ENCODE data around the gene PPFIA4. TPM values are rescaled to one million over a fixed set of nuclear protein-coding genes. Genes with fewer than 3 reads are reported as not detected.

PPFIA4 gene
- total and polyA plus RNA-seq, 12 donors, result 8.1 to 60.6 (median 29.9) TPM

GRCh38 chr1:203036537-203036936 lies 10.2 kb downstream of the PPFIA4 start:
- no peak for DNase-seq

GRCh38 chr1:203037509-203038190 lies 11.4 kb downstream of the PPFIA4 start:
- no peak overlapping the region for H3K4me3 ChIP-seq
- intact Hi-C loops (cut with DNase I), result loop anchor here (2.0 to 10.0 kb wide), 9 partner anchors 85 to 307 kb away; partner anchors contain the start of gene ADORA1 (in 5 of the 10)
- peaks cover 5 to 77% (median 42%) of the 10 kb centered on the region in 9 donors for H3K4me1 ChIP-seq

More at GRCh38 chr1:203036537-203036936, 10.2 kb downstream of the PPFIA4 start:
- Histone ChIP-seq H3K4me3 (no peak overlapping the region), H3K36me3 (no peaks in the 10 kb centered on the region), H3K27ac (peak overlapping the region in 5 of 10 donors; percentile 78 to 89 (median 85)), H3K4me1 (peaks cover 5 to 71% (median 40%) of the 10 kb centered on the region in 9 donors), H3K9me3 (no peaks in the 10 kb centered on the region), H3K27me3 (peaks cover 0 to 6% (median 0%) of the 10 kb centered on the region in 7 donors)
- intact Hi-C loops (cut with DNase I), result loop anchor here in 7 of 10 donors (5.0 to 10.0 kb wide), 5 partner anchors 86 to 308 kb away; partner anchors contain the start of gene ADORA1 (in 5 of the 7)
- no peak for ATAC-seq
- WGBS, 2 donors, result 31 to 38% methylated on average over 2 of the region's 2 CpGs
- TF ChIP-seq CTCF (IDR thresholded peaks at IDR 0.05), result no peak

GRCh38 chr1:203038217-203038741 lies 12.0 kb downstream of the PPFIA4 start:
- intact Hi-C loops (cut with DNase I), result loop anchor here (2.0 to 10.0 kb wide), 9 partner anchors 84 to 307 kb away; partner anchors contain the start of gene ADORA1 (in 5 of the 10)
- Histone ChIP-seq H3K4me3 (peak overlapping the region in 1 of 10 donors; percentile 6), H3K36me3 (no peaks in the 10 kb centered on the region), H3K27ac (peak overlapping the region in 9 of 10 donors; percentile 50 to 89 (median 84)), H3K9me3 (no peaks in the 10 kb centered on the region), H3K27me3 (peaks cover 0 to 6% (median 0%) of the 10 kb centered on the region in 7 donors), H3K4me1 (peaks cover 5 to 77% (median 42%) of the 10 kb centered on the region in 9 donors)
- peak in 3 of 9 donors; percentile 37 to 44 (median 42) for TF ChIP-seq CTCF (IDR thresholded peaks at IDR 0.05)
- ATAC-seq, result peak; percentile 75 to 86 (median 82)
- WGBS, 2 donors, result 18 to 25% methylated on average over 9 of the region's 9 CpGs
- peak; percentile 69 to 74 for DNase-seq

More at GRCh38 chr1:203037509-203038190, 11.4 kb downstream of the PPFIA4 start:
- Histone ChIP-seq H3K36me3 (no peaks in the 10 kb centered on the region), H3K9me3 (no peaks in the 10 kb centered on the region), H3K27ac (peak overlapping the region in 9 of 10 donors; percentile 50 to 89 (median 84)), H3K27me3 (peaks cover 0 to 6% (median 0%) of the 10 kb centered on the region in 7 donors)
- ATAC-seq (peak in 7 of 8 donors; percentile 0 to 26 (median 6)), DNase-seq (no peak)
- no peak for TF ChIP-seq CTCF (IDR thresholded peaks at IDR 0.05)
- WGBS, 2 donors, result 64 to 65% methylated on average over 10 of the region's 10 CpGs

GRCh38 chr1:203038891-203039608 lies 12.8 kb downstream of the PPFIA4 start:
- intact Hi-C loops (cut with DNase I), result loop anchor here (1.0 to 10.0 kb wide), 10 partner anchors 83 to 306 kb away; partner anchors contain the start of gene ADORA1 (in 5 of the 10)
- Histone ChIP-seq H3K4me3 (peak overlapping the region in 1 of 10 donors; percentile 6), H3K27me3 (peaks cover 0 to 6% (median 0%) of the 10 kb centered on the region in 7 donors), H3K27ac (peak overlapping the region in 8 of 10 donors; percentile 58 to 89 (median 84)), H3K36me3 (no peaks in the 10 kb centered on the region), H3K9me3 (no peaks in the 10 kb centered on the region), H3K4me1 (peaks cover 5 to 76% (median 42%) of the 10 kb centered on the region in 9 donors)
- DNase-seq (peak; percentile 73 to 79), ATAC-seq (peak; percentile 69 to 89 (median 82))
- peak; percentile 86 to 95 (median 91) for TF ChIP-seq CTCF (IDR thresholded peaks at IDR 0.05)
- 47 to 49% methylated on average over 22 of the region's 22 CpGs for WGBS, 2 donors
